Transverse colon (tissue), 3 donors: ENCODE measurements around the gene ZNRF3.

Experiments
- POLR2A ChIP-seq: fragments of 450-650 bp; IDR thresholded peaks from one replicate; pipeline ENCODE4 v1.6.1; 2016; ENCODE audit warnings: antibody characterized with exemption, mild to moderate bottlenecking, moderate library complexity
- TF ChIP-seq, protein P1 (sequence below), 5 experiments: fragments of 200-600 bp in 3 of 5; fragments of 450-650 bp in 2 of 5; sonication (generic) in 3 of 5; IDR thresholded peaks; 1 replicate in 2 of 5; 2 replicates in 3 of 5; pipeline ENCODE4 v1.5.1; 2016 to 2017; ENCODE audit warnings: antibody characterized with exemption in 5 of 5, inconsistent platforms in 3 of 5, mild to moderate bottlenecking in 2 of 5, moderate library complexity in 1 of 5

DNA sequence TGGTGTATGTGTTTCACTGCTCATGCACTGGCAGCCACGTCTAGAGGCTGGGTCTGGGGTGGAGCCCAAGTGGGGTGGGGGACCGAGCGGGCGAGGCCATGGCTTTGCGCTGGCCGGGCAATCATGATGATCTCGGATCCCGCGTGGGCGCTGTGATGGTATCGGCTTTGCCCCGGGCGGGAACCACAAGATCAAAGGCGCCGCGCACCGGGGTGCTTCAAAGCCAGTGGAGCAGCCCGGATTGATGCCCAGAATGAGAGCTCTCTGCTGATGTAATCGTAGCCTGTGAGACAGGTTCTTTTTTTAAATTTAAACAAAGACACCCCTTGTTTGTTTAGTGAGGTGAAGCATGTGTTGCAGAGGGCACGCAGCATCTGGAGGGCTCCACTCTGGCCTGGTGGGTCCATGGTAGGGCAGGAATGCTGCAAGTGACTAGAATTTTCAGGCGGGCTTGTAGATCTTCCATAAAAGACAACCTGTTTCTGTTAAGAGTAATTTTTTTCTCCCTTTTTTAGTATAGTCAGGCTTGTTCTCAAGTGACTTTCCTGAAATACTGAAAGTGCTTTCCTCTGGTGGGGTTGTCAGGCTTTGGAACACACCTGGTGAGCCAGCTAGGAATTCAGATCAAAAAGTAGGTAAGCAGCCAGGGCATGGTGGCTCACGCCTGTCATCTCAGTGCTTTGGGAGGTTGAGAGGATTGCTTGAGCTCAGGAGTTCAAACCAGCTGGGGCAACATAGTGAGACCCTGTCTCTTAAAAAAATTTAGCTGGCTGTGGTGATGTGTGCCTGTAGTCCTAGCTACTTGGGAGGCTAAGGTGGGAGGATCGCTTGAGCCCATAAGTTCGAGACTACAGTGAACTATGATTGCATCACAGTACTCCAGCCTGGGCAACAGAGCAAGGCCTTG lies 40.7 kb downstream of the ZNRF3 start:
- TF ChIP-seq, protein P1, sequence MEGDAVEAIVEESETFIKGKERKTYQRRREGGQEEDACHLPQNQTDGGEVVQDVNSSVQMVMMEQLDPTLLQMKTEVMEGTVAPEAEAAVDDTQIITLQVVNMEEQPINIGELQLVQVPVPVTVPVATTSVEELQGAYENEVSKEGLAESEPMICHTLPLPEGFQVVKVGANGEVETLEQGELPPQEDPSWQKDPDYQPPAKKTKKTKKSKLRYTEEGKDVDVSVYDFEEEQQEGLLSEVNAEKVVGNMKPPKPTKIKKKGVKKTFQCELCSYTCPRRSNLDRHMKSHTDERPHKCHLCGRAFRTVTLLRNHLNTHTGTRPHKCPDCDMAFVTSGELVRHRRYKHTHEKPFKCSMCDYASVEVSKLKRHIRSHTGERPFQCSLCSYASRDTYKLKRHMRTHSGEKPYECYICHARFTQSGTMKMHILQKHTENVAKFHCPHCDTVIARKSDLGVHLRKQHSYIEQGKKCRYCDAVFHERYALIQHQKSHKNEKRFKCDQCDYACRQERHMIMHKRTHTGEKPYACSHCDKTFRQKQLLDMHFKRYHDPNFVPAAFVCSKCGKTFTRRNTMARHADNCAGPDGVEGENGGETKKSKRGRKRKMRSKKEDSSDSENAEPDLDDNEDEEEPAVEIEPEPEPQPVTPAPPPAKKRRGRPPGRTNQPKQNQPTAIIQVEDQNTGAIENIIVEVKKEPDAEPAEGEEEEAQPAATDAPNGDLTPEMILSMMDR (IDR thresholded peaks at IDR 0.05) = no peak
- TF ChIP-seq POLR2A = no peak
